ENCODE measurements around the gene DAZL.

DAZL gene

DNA sequence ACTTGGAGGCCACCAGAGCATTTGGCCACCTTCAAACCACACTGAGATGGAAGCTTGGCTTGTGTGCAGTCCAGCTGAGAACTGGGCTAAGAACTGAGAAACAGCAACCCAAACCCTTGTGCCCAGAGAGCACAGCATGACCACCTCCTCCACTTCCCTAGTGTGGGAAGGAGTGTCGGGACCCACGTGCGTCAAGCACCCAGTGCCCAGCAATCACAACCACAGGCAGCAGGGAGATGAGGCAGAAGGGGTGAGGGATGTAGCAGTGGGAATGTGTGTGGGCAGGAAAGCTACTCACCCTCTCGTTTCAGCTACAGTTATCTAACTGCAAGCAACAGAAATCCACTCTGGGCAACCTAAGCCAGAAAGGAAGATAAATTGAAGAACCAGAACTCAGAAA lies 66.7 kb downstream of the DAZL start:
- no peak for DNase-seq

DNA sequence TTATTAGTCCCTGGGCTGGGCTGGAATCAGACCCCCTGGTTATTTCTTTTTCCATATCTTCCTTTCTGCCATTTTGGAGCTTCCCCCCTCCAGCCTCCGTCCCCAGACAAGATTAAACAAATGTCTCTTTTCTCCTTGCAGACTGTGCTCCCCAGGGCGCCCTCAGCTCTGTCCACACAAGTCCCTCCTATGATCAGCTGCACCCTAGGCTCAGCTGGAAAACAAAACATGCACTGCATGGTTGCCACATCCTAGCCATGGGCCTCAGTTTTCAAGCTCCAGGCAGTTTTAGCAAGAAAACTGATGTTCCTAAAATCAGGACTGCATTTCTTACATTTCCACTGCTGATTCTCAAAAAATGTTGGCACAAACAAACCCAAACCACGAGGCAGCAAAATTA lies 68.2 kb downstream of the DAZL start:
- DNase-seq, result no peak

Measured in NCI-H446 treated with DMSO at 0.1 percent for 48 hours (cell line).